ENCODE measurements around the gene DEFB119. TPM values are rescaled to one million over a fixed set of nuclear protein-coding genes. Genes with fewer than 3 reads are reported as not detected.
"Not testable (repeated sequence)": the region's sequence is repeated elsewhere in the genome, so short reads cannot be mapped to it uniquely, and the experiment has no call there.

DEFB119 gene
- total and polyA plus RNA-seq, 2 donors (not counting 3 experiments of a cell fraction or from before 2014, with no cell fraction given) = not detected

GRCh38 chr20:31426891-31427551, 36.6 kb upstream of the DEFB119 start:
- H3K4me1 ChIP-seq (ENCODE audit: control insufficient read depth, extremely low read depth, insufficient read depth, low read length); POLR2A ChIA-PET; H2AFZ ChIP-seq (ENCODE audit: low read depth, low read length); H3K9ac ChIP-seq (replicated peaks; ENCODE audit: extremely low read depth, insufficient read depth, low read length); H3K79me2 ChIP-seq (ENCODE audit: control insufficient read depth, insufficient read depth, low read length); FAIRE-seq; dilution Hi-C loops (cut with MboI; ENCODE audit: extremely low pct_ligation_motif_present, low sequenced_read_pairs); H3K9me1 ChIP-seq (replicated peaks; ENCODE audit: control insufficient read depth, extremely low read depth, insufficient read depth, low read length); CTCF ChIA-PET; DNase-seq (ENCODE audit: low read depth, low spot score); H3K27me3 ChIP-seq (ENCODE audit: control insufficient read depth in 2 of 2, insufficient read depth in 2 of 2, low read length in 2 of 2); H4K20me1 ChIP-seq (replicated peaks; ENCODE audit: control insufficient read depth, extremely low read depth, insufficient read depth, low read length); H3K36me3 ChIP-seq (ENCODE audit: control insufficient read depth in 2 of 2, extremely low read depth in 1 of 2, insufficient read depth in 2 of 2, low read length in 2 of 2); intact Hi-C loops (cut with micrococcal nuclease); BruUV-seq (replicated peaks); H3K9me3 ChIP-seq (replicated peaks; ENCODE audit: control insufficient read depth, insufficient read depth, low read length); H3K27ac ChIP-seq (ENCODE audit: insufficient read depth, low read depth, low read length); H3K4me2 ChIP-seq (ENCODE audit: insufficient read depth, low read length); H3K4me3 ChIP-seq (replicated peaks in 1 of 3; ENCODE audit: insufficient read depth in 1 of 3, low read depth in 1 of 3, low read length in 3 of 3): not testable (repeated sequence)

- dilution Hi-C loops (cut with MboI; ENCODE audit: extremely low pct_ligation_motif_present, low sequenced_read_pairs) = no loop called here
- Histone ChIP-seq H3K9me1 (replicated peaks; ENCODE audit: control insufficient read depth, extremely low read depth, insufficient read depth, low read length) (no peaks in the 10 kb centered on the region), H3K27ac (ENCODE audit: insufficient read depth, low read depth, low read length) (no peak overlapping the region), H3K4me2 (ENCODE audit: insufficient read depth, low read length) (no peak overlapping the region), H3K4me3 (replicated peaks in 1 of 3; ENCODE audit: insufficient read depth in 1 of 3, low read depth in 1 of 3, low read length in 3 of 3) (no peak overlapping the region), H2AFZ (ENCODE audit: low read depth, low read length) (no peak overlapping the region), H3K9ac (replicated peaks; ENCODE audit: extremely low read depth, insufficient read depth, low read length) (no peak overlapping the region), H3K27me3 (ENCODE audit: control insufficient read depth in 2 of 2, insufficient read depth in 2 of 2, low read length in 2 of 2) (no peaks in the 10 kb centered on the region), H3K4me1 (ENCODE audit: control insufficient read depth, extremely low read depth, insufficient read depth, low read length) (no peaks in the 10 kb centered on the region), H3K79me2 (ENCODE audit: control insufficient read depth, insufficient read depth, low read length) (no peaks in the 10 kb centered on the region), H3K36me3 (ENCODE audit: control insufficient read depth in 2 of 2, extremely low read depth in 1 of 2, insufficient read depth in 2 of 2, low read length in 2 of 2) (no peaks in the 10 kb centered on the region), H3K9me3 (replicated peaks; ENCODE audit: control insufficient read depth, insufficient read depth, low read length) (no peaks in the 10 kb centered on the region), H4K20me1 (replicated peaks; ENCODE audit: control insufficient read depth, extremely low read depth, insufficient read depth, low read length) (no peaks in the 10 kb centered on the region)
- FAIRE-seq = no peak
- DNase-seq (ENCODE audit: low read depth, low spot score) = no peak
- POLR2A ChIA-PET = no interaction called here
- intact Hi-C loops (cut with micrococcal nuclease) = no loop called here
- no peak for TF ChIP-seq POLR2A (IDR thresholded peaks at IDR 0.05; ENCODE audit: low read depth, low read length)
- TF ChIP-seq CTCF (IDR thresholded peaks at IDR 0.05; ENCODE audit: extremely low read depth in 1 of 2, insufficient read depth in 1 of 2, low read depth in 1 of 2, low read length in 2 of 2) = no peak
- TF ChIP-seq, protein P1, sequence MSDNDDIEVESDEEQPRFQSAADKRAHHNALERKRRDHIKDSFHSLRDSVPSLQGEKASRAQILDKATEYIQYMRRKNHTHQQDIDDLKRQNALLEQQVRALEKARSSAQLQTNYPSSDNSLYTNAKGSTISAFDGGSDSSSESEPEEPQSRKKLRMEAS (IDR thresholded peaks at IDR 0.05; ENCODE audit: insufficient read depth, insufficient read length) = no peak
- no peak for TF ChIP-seq EZH2 (IDR thresholded peaks at IDR 0.05; ENCODE audit: borderline replicate concordance, low read depth, low read length, severe bottlenecking)
- TF ChIP-seq FOS (IDR thresholded peaks at IDR 0.05; ENCODE audit: borderline replicate concordance, insufficient read depth, low read length) = no peak
- no peak for TF ChIP-seq JUN (IDR thresholded peaks at IDR 0.05; ENCODE audit: borderline replicate concordance, insufficient read depth, insufficient read length, low read depth)
- no peak for TF ChIP-seq POLR2AphosphoS5 (IDR thresholded peaks at IDR 0.05; ENCODE audit: insufficient read depth, low read depth, low read length)
- no peak for TF ChIP-seq GATA2 (IDR thresholded peaks at IDR 0.05; ENCODE audit: insufficient read depth, insufficient read length, low read depth, low read length)
- TF ChIP-seq MYC (IDR thresholded peaks at IDR 0.05; ENCODE audit: low read depth, low read length) = no peak
- BruUV-seq (replicated peaks) = no TSS peak
- CTCF ChIA-PET = no interaction called here
These were observed 35.4 kb upstream of the DEFB119 start for GRCh38 chr20:31425797-31426196.
